ENCODE measurements around the gene CHRNB2.

The CHRNB2 gene

GRCh38 chr1:154536570-154536969, 31.0 kb upstream of the CHRNB2 start:
- TF ChIP-seq POLR2A (IDR thresholded peaks at IDR 0.05; ENCODE audit: low read depth, low read length), result no peak
- TF ChIP-seq PAX5 (IDR thresholded peaks at IDR 0.05; ENCODE audit: insufficient read depth, low read length, severe bottlenecking), result no peak
- no peak for TF ChIP-seq POLR2AphosphoS5 (IDR thresholded peaks at IDR 0.05; ENCODE audit: low read depth, low read length)
- TF ChIP-seq POU2F2 (IDR thresholded peaks at IDR 0.05; ENCODE audit: low read depth, low read length), result no peak
- no peak for TF ChIP-seq TAF1 (IDR thresholded peaks at IDR 0.05; ENCODE audit: low read depth, low read length)
- TF ChIP-seq SPI1 (IDR thresholded peaks at IDR 0.05; ENCODE audit: low read depth, low read length), result no peak
- DNase-seq (ENCODE audit: insufficient read length, low spot score) (no peak), FAIRE-seq (no peak)

- DNase-seq (ENCODE audit: insufficient read length, low spot score) (no peak), FAIRE-seq (no peak)
- TF ChIP-seq PAX5 (IDR thresholded peaks at IDR 0.05; ENCODE audit: insufficient read depth, low read length, severe bottlenecking) (no peak), POU2F2 (IDR thresholded peaks at IDR 0.05; ENCODE audit: low read depth, low read length) (no peak), SPI1 (IDR thresholded peaks at IDR 0.05; ENCODE audit: low read depth, low read length) (no peak), POLR2A (IDR thresholded peaks at IDR 0.05; ENCODE audit: low read depth, low read length) (no peak), TAF1 (IDR thresholded peaks at IDR 0.05; ENCODE audit: low read depth, low read length) (no peak), POLR2AphosphoS5 (IDR thresholded peaks at IDR 0.05; ENCODE audit: low read depth, low read length) (no peak)
Observed at GRCh38 chr1:154539486-154540483, 27.8 kb upstream of the CHRNB2 start.

- FAIRE-seq, result no peak
- TF ChIP-seq POU2F2 (IDR thresholded peaks at IDR 0.05; ENCODE audit: low read depth, low read length), result no peak
- TF ChIP-seq TAF1 (IDR thresholded peaks at IDR 0.05; ENCODE audit: low read depth, low read length), result no peak
- TF ChIP-seq POLR2A (IDR thresholded peaks at IDR 0.05; ENCODE audit: low read depth, low read length), result no peak
- TF ChIP-seq PAX5 (IDR thresholded peaks at IDR 0.05; ENCODE audit: insufficient read depth, low read length, severe bottlenecking), result no peak
- TF ChIP-seq POLR2AphosphoS5 (IDR thresholded peaks at IDR 0.05; ENCODE audit: low read depth, low read length), result no peak
- TF ChIP-seq SPI1 (IDR thresholded peaks at IDR 0.05; ENCODE audit: low read depth, low read length), result no peak
- no peak for DNase-seq (ENCODE audit: insufficient read length, low spot score)
Observed at GRCh38 chr1:154541231-154541630, 26.3 kb upstream of the CHRNB2 start.

- FAIRE-seq (peak; percentile 86), DNase-seq (ENCODE audit: insufficient read length, low spot score) (peak; percentile 77)
- TF ChIP-seq PAX5 (IDR thresholded peaks at IDR 0.05; ENCODE audit: insufficient read depth, low read length, severe bottlenecking) (no peak), POU2F2 (IDR thresholded peaks at IDR 0.05; ENCODE audit: low read depth, low read length) (no peak), SPI1 (IDR thresholded peaks at IDR 0.05; ENCODE audit: low read depth, low read length) (no peak), TAF1 (IDR thresholded peaks at IDR 0.05; ENCODE audit: low read depth, low read length) (no peak), POLR2A (IDR thresholded peaks at IDR 0.05; ENCODE audit: low read depth, low read length) (no peak), POLR2AphosphoS5 (IDR thresholded peaks at IDR 0.05; ENCODE audit: low read depth, low read length) (no peak)
Observed at GRCh38 chr1:154546264-154547063, 21.1 kb upstream of the CHRNB2 start.

GRCh38 chr1:154547105-154547732, 20.4 kb upstream of the CHRNB2 start:
- FAIRE-seq, result no peak
- TF ChIP-seq SPI1 (IDR thresholded peaks at IDR 0.05; ENCODE audit: low read depth, low read length) (no peak), PAX5 (IDR thresholded peaks at IDR 0.05; ENCODE audit: insufficient read depth, low read length, severe bottlenecking) (no peak), POLR2A (IDR thresholded peaks at IDR 0.05; ENCODE audit: low read depth, low read length) (no peak), POLR2AphosphoS5 (IDR thresholded peaks at IDR 0.05; ENCODE audit: low read depth, low read length) (no peak), TAF1 (IDR thresholded peaks at IDR 0.05; ENCODE audit: low read depth, low read length) (no peak), POU2F2 (IDR thresholded peaks at IDR 0.05; ENCODE audit: low read depth, low read length) (no peak)
- DNase-seq (ENCODE audit: insufficient read length, low spot score), result no peak

- DNase-seq (ENCODE audit: insufficient read length, low spot score), result no peak
- no peak for FAIRE-seq
- TF ChIP-seq TAF1 (IDR thresholded peaks at IDR 0.05; ENCODE audit: low read depth, low read length), result no peak
- no peak for TF ChIP-seq SPI1 (IDR thresholded peaks at IDR 0.05; ENCODE audit: low read depth, low read length)
- no peak for TF ChIP-seq POLR2AphosphoS5 (IDR thresholded peaks at IDR 0.05; ENCODE audit: low read depth, low read length)
- TF ChIP-seq POLR2A (IDR thresholded peaks at IDR 0.05; ENCODE audit: low read depth, low read length), result no peak
- no peak for TF ChIP-seq PAX5 (IDR thresholded peaks at IDR 0.05; ENCODE audit: insufficient read depth, low read length, severe bottlenecking)
- TF ChIP-seq POU2F2 (IDR thresholded peaks at IDR 0.05; ENCODE audit: low read depth, low read length), result no peak
Observed at GRCh38 chr1:154548028-154548427, 19.6 kb upstream of the CHRNB2 start.

GRCh38 chr1:154549202-154549770, 18.3 kb upstream of the CHRNB2 start:
- DNase-seq (ENCODE audit: insufficient read length, low spot score) (no peak), FAIRE-seq (no peak)
- no peak for TF ChIP-seq TAF1 (IDR thresholded peaks at IDR 0.05; ENCODE audit: low read depth, low read length)
- no peak for TF ChIP-seq SPI1 (IDR thresholded peaks at IDR 0.05; ENCODE audit: low read depth, low read length)
- TF ChIP-seq POLR2AphosphoS5 (IDR thresholded peaks at IDR 0.05; ENCODE audit: low read depth, low read length), result no peak
- TF ChIP-seq PAX5 (IDR thresholded peaks at IDR 0.05; ENCODE audit: insufficient read depth, low read length, severe bottlenecking), result no peak

GRCh38 chr1:154550070-154550469, 17.5 kb upstream of the CHRNB2 start:
- FAIRE-seq, result no peak
- TF ChIP-seq POU2F2 (IDR thresholded peaks at IDR 0.05; ENCODE audit: low read depth, low read length) (no peak), POLR2A (IDR thresholded peaks at IDR 0.05; ENCODE audit: low read depth, low read length) (no peak), PAX5 (IDR thresholded peaks at IDR 0.05; ENCODE audit: insufficient read depth, low read length, severe bottlenecking) (no peak), SPI1 (IDR thresholded peaks at IDR 0.05; ENCODE audit: low read depth, low read length) (no peak), TAF1 (IDR thresholded peaks at IDR 0.05; ENCODE audit: low read depth, low read length) (no peak), POLR2AphosphoS5 (IDR thresholded peaks at IDR 0.05; ENCODE audit: low read depth, low read length) (no peak)
- DNase-seq (ENCODE audit: insufficient read length, low spot score), result no peak
